ENCODE data around the gene GRID1.

DNA sequence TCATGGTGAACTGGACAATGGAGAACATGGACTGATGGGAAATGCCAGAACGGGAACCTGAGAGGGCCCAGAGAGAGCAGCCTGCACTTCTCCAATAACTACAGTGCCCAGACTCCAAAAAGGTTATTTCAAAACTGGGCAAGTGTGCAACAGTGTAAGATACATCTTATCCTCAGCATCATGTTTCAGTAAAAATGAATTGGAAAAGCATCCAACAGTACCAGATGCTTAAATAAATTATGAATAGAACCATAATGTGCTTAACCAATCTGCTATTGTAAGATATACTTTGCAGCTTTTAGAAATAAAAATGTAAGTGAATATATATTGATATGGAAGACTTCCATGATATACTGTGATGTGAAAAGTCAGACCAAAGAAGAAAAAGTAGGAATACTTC lies 303.3 kb downstream of the GRID1 start:
- TF ChIP-seq GATA2 (IDR thresholded peaks at IDR 0.05; ENCODE audit: low read depth, low read length) = no peak
- no peak for TF ChIP-seq GATA3 (IDR thresholded peaks at IDR 0.05; ENCODE audit: low read depth, low read length)

Measured in SH-SY5Y (cell line).